SK-N-SH treated with all-trans-retinoic acid at 6 μM for 48 hours (cell line): ENCODE results near the gene CCDC120.

ENCODE experiments used
- ARNTL ChIP-seq: fragments of 450-650 bp; formaldehyde crosslinking; IDR thresholded peaks from 2 replicates; pipeline ENCODE4 v1.5.0; 2020; ENCODE audit warnings: low read depth, mild to moderate bottlenecking, moderate library complexity, borderline replicate concordance
- CSDC2 ChIP-seq: fragments of 250-450 bp; sonication (Bioruptor Pico); IDR thresholded peaks from 2 replicates; pipeline ENCODE4 v1.5.0; 2020; ENCODE audit warnings: mild to moderate bottlenecking, moderate library complexity
- ESRRG ChIP-seq: fragments of 250-450 bp; sonication (Bioruptor Pico); IDR thresholded peaks from 2 replicates; pipeline ENCODE4 v1.6.1; 2021; ENCODE audit warnings: mild to moderate bottlenecking
- PPARA ChIP-seq: fragments of 250-450 bp; sonication (Bioruptor Pico); IDR thresholded peaks from 2 replicates; pipeline ENCODE4 v1.5.0; 2020; ENCODE audit warnings: mild to moderate bottlenecking, borderline replicate concordance
- ZFP30 ChIP-seq: fragments of 450-650 bp; formaldehyde crosslinking; IDR thresholded peaks from 2 replicates; pipeline ENCODE4 v1.5.0; 2022; ENCODE audit warnings: mild to moderate bottlenecking, moderate library complexity
- ZNF8 ChIP-seq: fragments of 450-650 bp; formaldehyde crosslinking; IDR thresholded peaks from 2 replicates; pipeline ENCODE4 v1.5.0; 2020; ENCODE audit warnings: mild to moderate bottlenecking, moderate library complexity
- TF ChIP-seq, protein P1 (sequence below): fragments of 250-450 bp; sonication (Bioruptor Pico); IDR thresholded peaks from 2 replicates; pipeline ENCODE4 v1.8.0; 2020; ENCODE audit warnings: mild to moderate bottlenecking, moderate library complexity, borderline replicate concordance
- TF ChIP-seq, protein P2 (sequence below): fragments of 250-450 bp; sonication (Bioruptor Pico); IDR thresholded peaks from 2 replicates; pipeline ENCODE4 v1.5.0; 2020; ENCODE audit warnings: mild to moderate bottlenecking, moderate library complexity
- TF ChIP-seq, protein P3 (sequence below): fragments of 250-450 bp; sonication (Bioruptor Pico); IDR thresholded peaks from 2 replicates; pipeline ENCODE4 v1.8.0; 2021; ENCODE audit warnings: low read depth, mild to moderate bottlenecking, moderate library complexity, borderline replicate concordance

DNA sequence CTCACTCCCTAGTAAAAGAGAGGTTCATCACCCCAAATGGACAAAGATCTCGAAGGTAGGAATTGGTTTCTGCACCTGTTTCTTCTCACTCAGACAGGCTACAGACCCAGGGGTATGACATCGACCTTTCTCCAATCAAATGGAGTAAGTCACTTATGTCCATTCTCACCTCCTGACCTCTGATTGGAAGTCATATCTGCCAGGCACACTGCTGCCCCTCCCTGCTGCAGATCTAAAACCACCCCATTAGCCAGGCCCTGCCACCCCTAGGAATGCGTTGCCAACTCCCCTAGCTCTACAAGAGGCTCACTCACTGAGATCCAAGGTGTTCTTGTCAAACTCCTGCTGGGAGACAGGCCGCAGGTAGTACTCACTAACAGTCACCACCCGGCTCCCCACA, 57.9 kb downstream of the CCDC120 start:
- TF ChIP-seq ZNF8 (CRISPR knock-in tag) (no peak), CSDC2 (CRISPR knock-in tag) (no peak), PPARA (CRISPR knock-in tag) (no peak), ZFP30 (no peak), ESRRG (CRISPR knock-in tag) (no peak), ARNTL (no peak)
- TF ChIP-seq, protein P1, sequence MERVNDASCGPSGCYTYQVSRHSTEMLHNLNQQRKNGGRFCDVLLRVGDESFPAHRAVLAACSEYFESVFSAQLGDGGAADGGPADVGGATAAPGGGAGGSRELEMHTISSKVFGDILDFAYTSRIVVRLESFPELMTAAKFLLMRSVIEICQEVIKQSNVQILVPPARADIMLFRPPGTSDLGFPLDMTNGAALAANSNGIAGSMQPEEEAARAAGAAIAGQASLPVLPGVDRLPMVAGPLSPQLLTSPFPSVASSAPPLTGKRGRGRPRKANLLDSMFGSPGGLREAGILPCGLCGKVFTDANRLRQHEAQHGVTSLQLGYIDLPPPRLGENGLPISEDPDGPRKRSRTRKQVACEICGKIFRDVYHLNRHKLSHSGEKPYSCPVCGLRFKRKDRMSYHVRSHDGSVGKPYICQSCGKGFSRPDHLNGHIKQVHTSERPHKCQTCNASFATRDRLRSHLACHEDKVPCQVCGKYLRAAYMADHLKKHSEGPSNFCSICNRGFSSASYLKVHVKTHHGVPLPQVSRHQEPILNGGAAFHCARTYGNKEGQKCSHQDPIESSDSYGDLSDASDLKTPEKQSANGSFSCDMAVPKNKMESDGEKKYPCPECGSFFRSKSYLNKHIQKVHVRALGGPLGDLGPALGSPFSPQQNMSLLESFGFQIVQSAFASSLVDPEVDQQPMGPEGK (CRISPR knock-in tag), result no peak
- TF ChIP-seq, protein P2, sequence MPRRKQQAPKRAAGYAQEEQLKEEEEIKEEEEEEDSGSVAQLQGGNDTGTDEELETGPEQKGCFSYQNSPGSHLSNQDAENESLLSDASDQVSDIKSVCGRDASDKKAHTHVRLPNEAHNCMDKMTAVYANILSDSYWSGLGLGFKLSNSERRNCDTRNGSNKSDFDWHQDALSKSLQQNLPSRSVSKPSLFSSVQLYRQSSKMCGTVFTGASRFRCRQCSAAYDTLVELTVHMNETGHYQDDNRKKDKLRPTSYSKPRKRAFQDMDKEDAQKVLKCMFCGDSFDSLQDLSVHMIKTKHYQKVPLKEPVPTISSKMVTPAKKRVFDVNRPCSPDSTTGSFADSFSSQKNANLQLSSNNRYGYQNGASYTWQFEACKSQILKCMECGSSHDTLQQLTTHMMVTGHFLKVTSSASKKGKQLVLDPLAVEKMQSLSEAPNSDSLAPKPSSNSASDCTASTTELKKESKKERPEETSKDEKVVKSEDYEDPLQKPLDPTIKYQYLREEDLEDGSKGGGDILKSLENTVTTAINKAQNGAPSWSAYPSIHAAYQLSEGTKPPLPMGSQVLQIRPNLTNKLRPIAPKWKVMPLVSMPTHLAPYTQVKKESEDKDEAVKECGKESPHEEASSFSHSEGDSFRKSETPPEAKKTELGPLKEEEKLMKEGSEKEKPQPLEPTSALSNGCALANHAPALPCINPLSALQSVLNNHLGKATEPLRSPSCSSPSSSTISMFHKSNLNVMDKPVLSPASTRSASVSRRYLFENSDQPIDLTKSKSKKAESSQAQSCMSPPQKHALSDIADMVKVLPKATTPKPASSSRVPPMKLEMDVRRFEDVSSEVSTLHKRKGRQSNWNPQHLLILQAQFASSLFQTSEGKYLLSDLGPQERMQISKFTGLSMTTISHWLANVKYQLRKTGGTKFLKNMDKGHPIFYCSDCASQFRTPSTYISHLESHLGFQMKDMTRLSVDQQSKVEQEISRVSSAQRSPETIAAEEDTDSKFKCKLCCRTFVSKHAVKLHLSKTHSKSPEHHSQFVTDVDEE, result no peak
- TF ChIP-seq, protein P3, sequence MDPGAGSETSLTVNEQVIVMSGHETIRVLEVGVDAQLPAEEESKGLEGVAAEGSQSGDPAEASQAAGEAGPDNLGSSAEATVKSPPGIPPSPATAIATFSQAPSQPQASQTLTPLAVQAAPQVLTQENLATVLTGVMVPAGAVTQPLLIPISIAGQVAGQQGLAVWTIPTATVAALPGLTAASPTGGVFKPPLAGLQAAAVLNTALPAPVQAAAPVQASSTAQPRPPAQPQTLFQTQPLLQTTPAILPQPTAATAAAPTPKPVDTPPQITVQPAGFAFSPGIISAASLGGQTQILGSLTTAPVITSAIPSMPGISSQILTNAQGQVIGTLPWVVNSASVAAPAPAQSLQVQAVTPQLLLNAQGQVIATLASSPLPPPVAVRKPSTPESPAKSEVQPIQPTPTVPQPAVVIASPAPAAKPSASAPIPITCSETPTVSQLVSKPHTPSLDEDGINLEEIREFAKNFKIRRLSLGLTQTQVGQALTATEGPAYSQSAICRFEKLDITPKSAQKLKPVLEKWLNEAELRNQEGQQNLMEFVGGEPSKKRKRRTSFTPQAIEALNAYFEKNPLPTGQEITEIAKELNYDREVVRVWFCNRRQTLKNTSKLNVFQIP, result no peak
